Measurements from ENCODE around the gene ALPP. TPM values are rescaled to one million over a fixed set of nuclear protein-coding genes. Genes with fewer than 3 reads are reported as not detected.
"Not testable (repeated sequence)": the region's sequence is repeated elsewhere in the genome, so short reads cannot be mapped to it uniquely, and the experiment has no call there.

ALPP gene
- total RNA-seq, 4 donors from 2014 or later: not detected

GRCh38 chr2:232382331-232383225 lies 4.0 kb downstream of the ALPP start:
- H3K36me3 ChIP-seq: no peaks in the 10 kb centered on the region
- H3K4me1 ChIP-seq: peaks cover 5 to 16% of the 10 kb centered on the region in 2 donors
- no peaks in the 10 kb centered on the region for H3K9me3 ChIP-seq
- H3K27ac ChIP-seq: no peak overlapping the region
- TF ChIP-seq, protein P1, sequence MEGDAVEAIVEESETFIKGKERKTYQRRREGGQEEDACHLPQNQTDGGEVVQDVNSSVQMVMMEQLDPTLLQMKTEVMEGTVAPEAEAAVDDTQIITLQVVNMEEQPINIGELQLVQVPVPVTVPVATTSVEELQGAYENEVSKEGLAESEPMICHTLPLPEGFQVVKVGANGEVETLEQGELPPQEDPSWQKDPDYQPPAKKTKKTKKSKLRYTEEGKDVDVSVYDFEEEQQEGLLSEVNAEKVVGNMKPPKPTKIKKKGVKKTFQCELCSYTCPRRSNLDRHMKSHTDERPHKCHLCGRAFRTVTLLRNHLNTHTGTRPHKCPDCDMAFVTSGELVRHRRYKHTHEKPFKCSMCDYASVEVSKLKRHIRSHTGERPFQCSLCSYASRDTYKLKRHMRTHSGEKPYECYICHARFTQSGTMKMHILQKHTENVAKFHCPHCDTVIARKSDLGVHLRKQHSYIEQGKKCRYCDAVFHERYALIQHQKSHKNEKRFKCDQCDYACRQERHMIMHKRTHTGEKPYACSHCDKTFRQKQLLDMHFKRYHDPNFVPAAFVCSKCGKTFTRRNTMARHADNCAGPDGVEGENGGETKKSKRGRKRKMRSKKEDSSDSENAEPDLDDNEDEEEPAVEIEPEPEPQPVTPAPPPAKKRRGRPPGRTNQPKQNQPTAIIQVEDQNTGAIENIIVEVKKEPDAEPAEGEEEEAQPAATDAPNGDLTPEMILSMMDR (IDR thresholded peaks at IDR 0.05): no peak
- TF ChIP-seq POLR2A (IDR thresholded peaks at IDR 0.05): no peak
- H3K4me3 ChIP-seq (replicated peaks in 1 of 3): no peak overlapping the region
- WGBS, 2 donors: 60% methylated on average over 16 to 18 of the region's 18 CpGs
- intact Hi-C loops (cut with DNase I): no loop called here
- H3K27me3 ChIP-seq: peaks cover 15% of the 10 kb centered on the region
- DNase-seq: no peak

GRCh38 chr2:232384466-232384865 lies 5.9 kb downstream of the ALPP start:
- Histone ChIP-seq H3K9me3 (no peaks in the 10 kb centered on the region), H3K27ac (no peak overlapping the region), H3K4me3 (replicated peaks in 1 of 3) (no peak overlapping the region), H3K27me3 (peaks cover 22% of the 10 kb centered on the region), H3K36me3 (no peaks in the 10 kb centered on the region), H3K4me1 (peaks cover 5 to 25% of the 10 kb centered on the region in 2 donors)
- no peak for TF ChIP-seq POLR2A (IDR thresholded peaks at IDR 0.05)
- TF ChIP-seq, protein P1 (IDR thresholded peaks at IDR 0.05): no peak
- 89% methylated on average over 1 of the region's 1 CpG for WGBS, 2 donors
- no peak for DNase-seq
- intact Hi-C loops (cut with DNase I): no loop called here

- Histone ChIP-seq H3K4me1 (peaks cover 5 to 25% of the 10 kb centered on the region in 2 donors), H3K27me3 (peaks cover 22% of the 10 kb centered on the region)
- H3K27ac ChIP-seq; intact Hi-C loops (cut with DNase I); H3K36me3 ChIP-seq; DNase-seq; H3K9me3 ChIP-seq; H3K4me3 ChIP-seq (replicated peaks in 1 of 3): not testable (repeated sequence)
Measured at GRCh38 chr2:232385058-232385457, 6.5 kb downstream of the ALPP start.

DNA sequence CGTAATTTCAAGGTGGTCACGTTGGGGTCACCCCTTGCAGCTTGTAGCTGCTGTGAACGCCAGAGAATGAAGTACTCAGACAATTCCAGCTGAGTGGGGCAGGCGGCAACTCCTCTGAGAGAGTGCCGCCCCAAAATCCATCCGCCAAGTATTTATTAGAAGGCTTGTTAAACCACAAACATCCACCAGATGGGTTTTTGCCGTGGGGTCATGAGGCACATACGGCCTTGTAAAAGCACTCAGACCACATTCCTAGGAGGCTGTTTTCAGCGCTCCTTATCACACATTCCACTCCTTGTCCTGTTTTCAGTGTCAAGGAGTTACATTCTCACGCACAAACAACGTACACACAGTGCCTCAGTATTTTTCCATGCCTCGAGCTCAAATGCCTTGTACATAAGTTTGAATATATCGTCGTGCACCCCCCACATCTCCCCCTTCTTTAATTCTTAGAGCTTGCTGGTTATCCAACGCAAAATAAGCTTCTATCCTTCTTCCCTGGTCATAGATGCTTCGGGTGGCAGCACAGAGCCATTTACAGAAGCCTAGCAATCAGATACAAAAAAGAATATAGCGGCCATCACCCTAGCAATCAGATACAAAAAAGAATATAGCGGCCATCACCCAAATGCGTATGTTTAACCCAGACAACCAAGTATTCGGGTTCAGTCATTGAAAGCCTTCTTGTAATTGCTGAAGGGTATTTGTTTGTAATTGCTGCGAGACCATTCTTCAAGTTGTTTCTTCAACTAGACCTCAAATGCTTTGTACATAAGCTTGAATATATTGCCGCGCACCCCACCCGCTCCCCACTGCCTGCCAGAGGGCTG lies 7.3 kb downstream of the ALPP start:
- DNase-seq: no peak
- no peaks in the 10 kb centered on the region for H3K36me3 ChIP-seq
- no peaks in the 10 kb centered on the region for H3K9me3 ChIP-seq
- intact Hi-C loops (cut with DNase I): no loop called here
- no peak overlapping the region for H3K27ac ChIP-seq
- H3K27me3 ChIP-seq: peaks cover 22% of the 10 kb centered on the region
- peaks cover 5 to 25% of the 10 kb centered on the region in 2 donors for H3K4me1 ChIP-seq
- 13 to 14% methylated on average over 21 to 22 of the region's 24 CpGs for WGBS, 2 donors
- TF ChIP-seq POLR2A (IDR thresholded peaks at IDR 0.05): no peak
- TF ChIP-seq, protein P1 (IDR thresholded peaks at IDR 0.05): no peak
- H3K4me3 ChIP-seq (replicated peaks in 1 of 3): no peak overlapping the region

DNA sequence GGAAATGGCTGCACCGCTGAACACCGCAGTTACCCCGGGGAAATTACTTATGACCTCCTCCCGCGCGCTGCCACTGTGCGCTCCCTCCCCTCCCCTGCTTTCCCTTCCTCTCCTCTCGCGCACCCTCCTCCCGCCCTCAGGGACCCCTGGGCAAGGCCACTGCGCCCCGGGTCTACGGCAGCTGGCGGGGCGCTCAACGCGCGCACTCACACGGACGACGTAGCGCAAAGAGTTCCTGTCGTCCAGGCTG lies 7.9 kb downstream of the ALPP start:
- TF ChIP-seq, protein P1 (IDR thresholded peaks at IDR 0.05): no peak
- no peak for TF ChIP-seq POLR2A (IDR thresholded peaks at IDR 0.05)
- 3 to 9% methylated on average over 6 to 22 of the region's 23 CpGs for WGBS, 2 donors
- intact Hi-C loops (cut with DNase I): no loop called here
- no peak overlapping the region for H3K4me3 ChIP-seq (replicated peaks in 1 of 3)
- H3K36me3 ChIP-seq: no peaks in the 10 kb centered on the region
- H3K4me1 ChIP-seq: peaks cover 5 to 25% of the 10 kb centered on the region in 2 donors
- H3K9me3 ChIP-seq: no peaks in the 10 kb centered on the region
- peaks cover 22% of the 10 kb centered on the region for H3K27me3 ChIP-seq
- H3K27ac ChIP-seq: no peak overlapping the region
- DNase-seq: no peak
